GM18511 (cell line): ENCODE measurements around the gene TRMT10B.
"Not testable (repeated sequence)": the region's sequence is repeated elsewhere in the genome, so short reads cannot be mapped to it uniquely, and the experiment has no call there.

ENCODE experiments used
- ATAC-seq: cut with Tn5 transposase; IDR thresholded peaks from one replicate; pipeline ENCODE4 v1.9.1; 2021; ENCODE audit warnings: mild to moderate bottlenecking, moderate library complexity; ENCODE audit not compliant: unreplicated experiment

TRMT10B gene

DNA sequence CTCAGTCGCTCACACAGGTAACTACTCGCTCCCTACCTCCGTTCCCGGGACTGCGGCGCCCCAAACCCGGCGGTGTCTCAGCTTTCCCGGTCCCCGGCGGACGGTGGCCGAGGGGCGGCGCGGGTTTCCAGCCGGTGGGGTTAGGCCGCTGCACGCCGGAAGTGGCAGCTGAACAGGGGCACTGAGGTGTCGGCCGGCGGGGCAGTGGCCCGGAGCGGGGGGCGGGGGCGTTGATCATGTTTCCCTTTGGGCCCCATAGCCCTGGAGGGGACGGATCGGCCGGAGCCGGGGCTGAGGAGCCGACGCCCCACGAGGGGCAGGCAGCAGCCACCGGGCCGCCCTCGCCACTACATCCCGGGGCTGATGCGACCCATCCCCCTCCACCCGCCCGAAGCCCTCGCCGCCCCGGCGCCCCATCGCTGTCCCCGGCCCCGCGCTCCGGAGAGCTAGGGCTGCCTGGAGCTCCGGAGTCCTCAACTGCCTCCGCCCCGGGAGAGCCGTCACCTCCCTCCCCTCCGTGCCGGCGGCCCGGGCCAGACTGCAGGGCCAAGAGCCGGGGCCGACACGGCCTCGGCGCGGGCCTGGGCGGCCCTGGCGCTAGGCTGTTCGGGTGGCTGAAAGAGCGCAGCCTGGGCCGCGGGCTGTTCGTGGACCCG, 47.2 kb downstream of the TRMT10B start, which contains the start of gene DCAF10:
Gene DCAF10 (plus strand): TSS at position 167 of the 656 bp plus-strand sequence. CDS start 70 bp downstream, at position 237.
- ATAC-seq, result peak; percentile 85

DNA sequence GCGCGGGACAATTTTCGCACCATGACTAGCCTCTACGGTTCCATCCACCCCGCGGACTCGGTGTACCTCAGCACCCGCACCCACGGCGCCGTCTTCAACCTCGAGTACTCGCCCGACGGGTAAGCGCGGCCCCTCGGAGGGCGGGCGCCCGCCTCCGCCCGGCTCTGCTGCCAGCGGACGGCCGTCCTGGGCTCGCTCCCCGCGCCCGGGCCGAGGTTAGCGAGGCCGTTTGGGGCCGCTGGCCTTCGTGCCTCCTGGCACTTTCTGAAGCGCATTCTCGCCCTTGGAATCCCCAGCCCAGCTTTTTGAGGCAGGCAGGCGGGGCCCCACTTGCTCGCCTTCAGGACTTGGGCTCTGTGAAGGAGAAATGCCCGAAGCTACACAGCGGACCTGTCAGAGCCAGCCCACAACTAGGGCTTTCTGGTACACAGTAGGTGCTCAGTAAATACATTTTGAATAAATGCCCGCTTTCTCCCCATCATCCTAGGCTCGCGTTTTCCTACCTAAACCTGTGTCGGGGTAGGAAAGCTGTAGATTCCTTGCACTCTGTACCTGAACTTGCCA, 47.8 kb downstream of the TRMT10B start:
- ATAC-seq, result peak; percentile 45

DNA sequence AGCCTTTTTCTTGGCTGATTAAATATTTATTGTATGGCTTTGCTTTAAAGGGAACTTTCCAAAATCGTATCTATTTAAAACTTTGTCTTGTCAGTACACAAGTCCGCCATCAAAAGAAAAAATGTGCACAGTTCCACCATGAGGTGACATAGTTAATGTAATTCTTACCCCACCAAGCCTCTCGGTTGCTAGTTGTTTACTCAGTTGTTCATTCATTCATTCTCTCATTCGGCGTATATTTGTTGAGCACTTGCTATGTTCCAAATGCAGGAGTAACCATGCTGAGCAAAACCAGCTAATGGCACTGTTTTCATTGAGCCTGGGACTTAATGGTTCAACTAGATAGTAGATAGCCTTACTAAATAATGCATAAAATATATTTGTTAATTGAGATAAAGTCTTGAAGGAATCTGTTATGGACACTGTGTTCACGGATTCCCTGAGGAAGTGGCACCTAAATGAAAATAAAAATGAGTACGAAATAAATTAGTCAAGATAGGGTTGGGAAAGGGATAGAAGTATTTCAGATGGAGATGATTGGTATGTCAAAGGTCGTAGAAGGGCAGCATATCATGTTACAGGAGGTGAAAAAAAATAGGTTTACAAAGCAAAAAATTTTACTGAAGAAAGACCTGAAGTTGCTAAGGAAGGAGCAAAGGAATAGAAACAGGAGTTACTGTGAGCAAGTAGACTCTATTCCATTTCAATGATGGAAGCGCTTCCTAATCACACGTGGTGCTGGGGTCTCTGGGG, 48.5 kb downstream of the TRMT10B start:
- no peak for ATAC-seq

DNA sequence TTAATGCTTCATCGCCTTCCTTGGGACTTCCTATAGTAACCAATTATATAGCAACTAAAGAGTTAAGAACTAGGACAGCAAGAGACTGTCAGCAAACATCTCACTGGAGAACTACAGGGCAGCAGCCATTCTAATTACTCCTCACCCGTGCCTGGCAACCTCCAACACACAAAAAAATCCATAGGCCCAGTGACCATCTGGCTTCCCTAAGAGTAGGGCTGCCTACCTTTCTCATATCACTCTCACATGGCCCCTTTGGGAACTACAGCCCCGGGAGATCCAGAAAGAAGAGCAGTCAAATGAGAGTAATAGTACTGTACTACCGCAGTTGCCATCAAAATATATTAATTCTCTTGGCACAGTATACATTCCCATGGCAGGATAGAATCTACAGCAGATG, 52.7 kb downstream of the TRMT10B start:
- ATAC-seq, result no peak

DNA sequence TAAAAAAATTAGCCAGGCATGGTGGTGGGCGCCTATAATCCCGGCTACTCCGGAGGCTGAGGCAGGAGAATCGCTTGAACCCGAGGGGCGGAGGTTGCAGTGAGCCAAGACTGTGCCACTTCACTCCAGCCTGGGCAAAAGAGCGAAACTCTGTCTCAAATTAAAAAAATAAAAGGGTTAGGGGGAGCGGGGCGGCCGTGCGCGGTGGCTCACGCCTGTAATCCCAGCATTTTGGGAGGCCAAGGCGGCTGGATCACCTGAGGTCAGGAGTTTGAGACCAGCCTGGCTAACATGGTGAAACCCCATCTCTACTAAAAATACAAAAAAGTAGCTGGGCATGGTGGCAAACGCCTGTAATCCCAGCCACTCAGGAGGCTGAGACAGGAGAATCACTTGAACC, 56.1 kb downstream of the TRMT10B start:
- ATAC-seq, result not testable (repeated sequence)

DNA sequence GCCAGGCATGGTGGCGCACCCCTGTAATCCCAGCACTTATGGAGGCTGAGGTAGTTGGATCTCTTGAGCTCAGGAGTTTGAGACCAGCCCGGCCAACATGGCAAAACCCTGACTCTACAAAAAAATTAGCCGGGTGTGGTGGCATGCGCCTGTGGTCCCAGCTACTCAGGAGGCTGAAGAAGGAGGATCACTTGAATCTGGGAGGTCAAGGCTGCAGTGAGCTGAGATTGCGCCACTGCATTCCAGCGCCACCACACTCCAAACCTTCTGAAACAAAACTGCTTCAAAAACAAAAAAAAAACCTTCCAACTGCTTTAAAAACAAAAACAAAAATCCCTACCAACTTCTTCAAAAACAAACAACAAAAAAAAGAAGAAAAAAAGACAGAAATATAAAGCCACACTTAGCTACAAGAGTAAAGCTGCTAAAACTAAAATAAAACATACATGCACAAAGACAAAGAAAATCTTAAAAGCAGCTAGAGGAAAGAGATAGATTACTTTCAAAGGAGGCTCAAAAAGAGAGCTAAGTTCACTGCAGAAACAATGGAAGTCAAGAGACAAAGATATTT, 58.4 kb downstream of the TRMT10B start:
- ATAC-seq, result no peak

DNA sequence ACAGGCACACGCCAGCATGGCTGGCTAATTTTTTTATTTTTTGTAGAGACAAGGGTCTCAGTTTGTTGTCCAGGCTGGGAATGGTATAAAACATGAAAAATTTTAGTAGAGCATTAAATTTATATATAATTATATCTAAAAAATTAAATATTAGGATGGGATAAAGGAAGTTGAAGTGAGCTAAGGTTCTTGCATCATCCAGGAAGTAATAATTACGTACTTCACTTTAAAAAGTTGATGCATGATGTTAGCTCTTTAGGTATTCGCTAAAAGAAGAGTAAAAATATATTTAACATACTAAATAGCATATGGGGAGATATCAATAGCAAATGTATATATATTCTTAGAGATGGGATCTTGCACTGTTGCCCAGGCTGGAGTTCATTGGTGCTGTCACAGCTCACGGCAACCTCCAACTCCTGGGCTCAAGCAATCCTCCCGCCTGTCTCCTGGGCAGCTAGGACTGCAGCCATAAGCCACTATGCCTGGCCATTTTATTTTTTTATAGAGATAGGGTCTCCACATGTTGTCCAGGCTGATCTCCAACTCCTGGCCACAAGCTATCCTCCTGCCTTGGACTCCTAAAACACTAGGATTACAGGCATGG, 59.3 kb downstream of the TRMT10B start:
- ATAC-seq, result no peak

DNA sequence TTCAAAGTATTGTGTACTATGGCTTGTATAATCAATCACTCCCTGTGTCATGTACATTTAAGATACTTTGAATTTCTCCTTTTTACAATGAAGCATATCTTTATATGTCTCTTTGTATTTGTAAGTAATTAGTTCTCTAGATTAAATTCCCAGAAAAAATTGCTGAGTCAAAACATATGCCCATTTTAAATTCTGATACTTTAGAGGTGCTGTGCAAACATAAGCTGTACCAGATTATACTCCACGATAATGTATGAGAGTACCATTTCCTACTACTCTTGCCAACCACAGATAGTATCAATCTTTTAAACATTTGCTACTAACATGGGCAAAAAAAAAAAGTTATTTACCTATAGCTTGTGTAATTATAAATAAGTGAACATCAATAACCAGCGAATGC, 65.2 kb downstream of the TRMT10B start:
- no peak for ATAC-seq

DNA sequence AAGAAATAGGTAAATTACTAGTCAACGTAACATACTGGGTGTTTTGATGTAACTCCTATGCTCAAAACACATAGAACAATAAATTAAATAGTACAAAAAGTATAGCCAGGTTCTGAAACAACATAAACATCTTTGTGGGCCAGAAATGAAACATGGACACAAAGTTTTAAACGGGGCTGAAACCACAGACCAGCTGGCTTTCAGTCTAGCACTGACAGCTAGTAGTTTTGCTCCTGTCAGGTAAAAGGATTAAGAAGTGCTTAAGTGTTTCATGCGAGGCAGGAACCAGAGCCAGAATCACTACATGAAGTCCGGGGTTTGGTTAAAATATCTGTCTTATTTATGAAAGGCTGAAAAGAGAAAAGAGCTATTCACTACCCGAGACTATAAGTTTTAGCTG, 66.5 kb downstream of the TRMT10B start:
- peak; percentile 61 for ATAC-seq

DNA sequence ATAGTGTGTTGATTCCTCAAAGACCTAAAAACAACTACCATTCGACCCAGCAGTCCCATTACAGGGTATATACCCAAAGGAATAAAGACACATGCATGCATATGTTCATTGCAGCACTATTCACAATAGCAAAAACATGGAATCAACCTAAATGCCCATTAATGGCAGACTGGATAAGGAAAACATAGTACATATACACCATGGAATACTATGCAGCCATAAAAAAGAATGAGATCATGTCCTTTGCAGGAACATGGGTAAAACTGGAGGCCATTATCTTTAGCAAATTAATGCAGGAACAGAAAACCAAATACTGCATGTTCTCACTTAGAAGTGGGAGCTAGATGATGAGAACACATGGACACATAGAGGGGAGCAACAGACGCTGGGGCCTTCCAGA, 71.6 kb downstream of the TRMT10B start:
- not testable (repeated sequence) for ATAC-seq

DNA sequence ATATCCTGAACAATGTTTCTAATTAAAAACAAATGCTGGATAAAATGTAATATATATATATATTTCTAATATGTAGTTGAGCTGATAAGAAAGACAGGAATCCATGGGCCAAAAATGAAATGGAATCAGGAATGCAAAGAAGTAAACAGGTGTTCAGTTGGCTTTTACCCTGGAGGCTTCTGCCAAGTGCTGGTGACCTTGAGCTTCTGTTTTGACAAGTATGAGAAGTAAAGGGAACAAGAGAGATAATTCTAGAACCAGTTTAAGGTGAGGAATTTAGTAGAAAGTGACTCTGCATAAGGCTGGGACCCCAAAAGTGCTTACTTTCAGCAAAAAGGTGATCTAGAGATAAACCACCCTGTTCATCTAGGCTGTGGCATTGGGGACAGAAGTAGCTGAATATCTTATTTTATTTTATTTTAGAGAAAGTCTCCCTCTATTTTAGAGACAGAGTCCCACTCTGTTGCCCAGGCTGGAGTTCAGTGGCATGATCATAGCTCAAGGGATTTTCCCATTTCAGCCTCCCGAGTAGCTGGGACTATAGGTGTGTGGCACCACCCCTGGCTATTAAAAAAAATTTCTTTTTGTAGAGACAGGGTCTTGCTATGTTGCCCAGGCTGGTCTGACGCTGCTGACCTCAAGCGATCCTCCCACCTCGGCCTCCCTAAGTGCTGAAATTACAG, 74.0 kb downstream of the TRMT10B start:
- no peak for ATAC-seq
